GM21423 (cell line): Measurements from ENCODE around the gene ALOX12.
"Not testable (repeated sequence)": the region's sequence is repeated elsewhere in the genome, so short reads cannot be mapped to it uniquely, and the experiment has no call there.

Experiments used
- ATAC-seq: cut with Tn5 transposase; IDR thresholded peaks from one replicate; pipeline ENCODE4 v1.9.1; 2021; ENCODE audit warnings: mild to moderate bottlenecking, moderate library complexity; ENCODE audit not compliant: unreplicated experiment

Gene ALOX12

GRCh38 chr17:7043497-7044198, 47.8 kb downstream of the ALOX12 start, which contains the start of gene SLC16A11:
SLC16A11 (minus strand) TSS chr17:7044092; CDS start chr17:7043513, 579 bp downstream.
- ATAC-seq, result no peak

GRCh38 chr17:7045492-7046126, 49.8 kb downstream of the ALOX12 start:
- ATAC-seq, result no peak

GRCh38 chr17:7046127-7046724, 50.4 kb downstream of the ALOX12 start:
- no peak for ATAC-seq

- not testable (repeated sequence) for ATAC-seq
These were observed 51.0 kb downstream of the ALOX12 start for GRCh38 chr17:7046725-7047397.

- ATAC-seq, result no peak
These were observed 51.7 kb downstream of the ALOX12 start for GRCh38 chr17:7047566-7047965.

GRCh38 chr17:7048968-7049367, 53.1 kb downstream of the ALOX12 start:
- ATAC-seq, result no peak

GRCh38 chr17:7050583-7050982, 54.7 kb downstream of the ALOX12 start:
- ATAC-seq, result not testable (repeated sequence)

- no peak for ATAC-seq
These were observed 60.5 kb downstream of the ALOX12 start for GRCh38 chr17:7056386-7056785.

GRCh38 chr17:7058831-7059447, 63.1 kb downstream of the ALOX12 start:
- ATAC-seq, result no peak
